Measurements from ENCODE around the gene RNPEP. TPM values are rescaled to one million over a fixed set of nuclear protein-coding genes. Genes with fewer than 3 reads are reported as not detected.
A peak's percentile ranks its signal among the peaks of the same experiment; 100 is the strongest.

RNPEP gene
- total RNA-seq, 1 experiment from 2014 or later = 108 TPM

GRCh38 chr1:201954263-201955008 lies 28.0 kb upstream of the RNPEP start:
- Histone ChIP-seq H3K27me3 (ENCODE audit: insufficient read depth, low read depth) (no peaks in the 10 kb centered on the region), H3K9me3 (ENCODE audit: insufficient read depth, low read depth) (no peaks in the 10 kb centered on the region), H3K36me3 (ENCODE audit: low read depth) (peaks cover 18% of the 10 kb centered on the region), H3K79me2 (ENCODE audit: low read depth) (peaks cover 46% of the 10 kb centered on the region), H3K27ac (peak overlapping the region; percentile 83), H3F3A (ENCODE audit: insufficient read depth, low read depth) (peaks cover 16% of the 10 kb centered on the region; the same call in 1 of the 2 replicates), H3K9me2 (ENCODE audit: insufficient read depth) (no peaks in the 10 kb centered on the region), H3K4me2 (peak overlapping the region; percentile 70), H3K4me1 (replicated peaks; ENCODE audit: insufficient read depth) (peaks cover 10% of the 10 kb centered on the region; the same call in 1 of the 2 replicates), H3K4me3 (peak overlapping the region; percentile 92), H4K20me1 (ENCODE audit: insufficient read depth) (peaks cover 5% of the 10 kb centered on the region; the same call in 1 of the 2 replicates), H2AFZ (peak overlapping the region; percentile 81)
- ChIA-PET POLR2A (ENCODE audit: unreplicated experiment) (interaction anchor here (0.6 to 1.0 kb wide), 7 partner anchors 12 to 125 kb away, joined by 3 to 21 read pairs (median 5); partner anchors contain the start of gene ELF3), CTCF (interaction anchor here (0.6 to 1.4 kb wide), 2 partner anchors 37 to 58 kb away, joined by 3 to 11 read pairs; no protein-coding TSS in a partner anchor)
- no peak for DNase-seq
- BruUV-seq (replicated peaks) = TSS peak; percentile 87
- TF ChIP-seq EZH2 (IDR thresholded peaks at IDR 0.05; ENCODE audit: low read depth) (no peak), CTCF (conservative IDR thresholded peaks at IDR 0.05) (no peak)
- intact Hi-C loops (cut with micrococcal nuclease; ENCODE audit: unreplicated experiment) = loop anchor here (1.0 kb wide), 1 partner anchor 57 kb away; no protein-coding TSS in a partner anchor

GRCh38 chr1:201955009-201955728 lies 27.3 kb upstream of the RNPEP start, which contains the start of gene TIMM17A:
Gene TIMM17A, plus strand, starts transcription at chr1:201955503. Its CDS starts 24 bp downstream, at chr1:201955527.
- Histone ChIP-seq H3K27me3 (ENCODE audit: insufficient read depth, low read depth) (no peaks in the 10 kb centered on the region), H4K20me1 (ENCODE audit: insufficient read depth) (peaks cover 5% of the 10 kb centered on the region; the same call in 1 of the 2 replicates), H3K4me1 (replicated peaks; ENCODE audit: insufficient read depth) (peaks cover 10% of the 10 kb centered on the region; the same call in 1 of the 2 replicates), H2AFZ (peak within 1 kb of the TSS; percentile 84), H3F3A (ENCODE audit: insufficient read depth, low read depth) (peaks cover 20% of the 10 kb centered on the region), H3K4me3 (peak within 1 kb of the TSS; percentile 92), H3K4me2 (peak within 1 kb of the TSS; percentile 86), H3K36me3 (ENCODE audit: low read depth) (peaks cover 21% of the 10 kb centered on the region), H3K27ac (peak within 1 kb of the TSS; percentile 83), H3K9me2 (ENCODE audit: insufficient read depth) (no peaks in the 10 kb centered on the region), H3K9me3 (ENCODE audit: insufficient read depth, low read depth) (no peaks in the 10 kb centered on the region), H3K79me2 (ENCODE audit: low read depth) (peaks cover 49% of the 10 kb centered on the region)
- ChIA-PET POLR2A (ENCODE audit: unreplicated experiment) (interaction anchor here (0.6 to 1.0 kb wide), 5 partner anchors 13 to 126 kb away, joined by 3 to 8 read pairs (median 5); no protein-coding TSS in a partner anchor), CTCF (interaction anchor here (0.6 kb wide), 2 partner anchors 59 to 68 kb away, joined by 3 read pairs; no protein-coding TSS in a partner anchor)
- intact Hi-C loops (cut with micrococcal nuclease; ENCODE audit: unreplicated experiment) = loop anchor here (1.0 kb wide), 1 partner anchor 58 kb away; no protein-coding TSS in a partner anchor
- TF ChIP-seq EZH2 (IDR thresholded peaks at IDR 0.05; ENCODE audit: low read depth) = no peak
- TF ChIP-seq CTCF (conservative IDR thresholded peaks at IDR 0.05) = no peak
- DNase-seq = peak; percentile 95
- no TSS peak for BruUV-seq (replicated peaks)

- H3K27me3 ChIP-seq (ENCODE audit: insufficient read depth, low read depth) = no peaks in the 10 kb centered on the region
- intact Hi-C loops (cut with micrococcal nuclease; ENCODE audit: unreplicated experiment) = loop anchor here (1.0 kb wide), 1 partner anchor 58 kb away; no protein-coding TSS in a partner anchor
- BruUV-seq (replicated peaks) = TSS peak; percentile 65
- no peaks in the 10 kb centered on the region for H3K9me2 ChIP-seq (ENCODE audit: insufficient read depth)
- peaks cover 54% of the 10 kb centered on the region for H3K79me2 ChIP-seq (ENCODE audit: low read depth)
- H3K36me3 ChIP-seq (ENCODE audit: low read depth) = peaks cover 26% of the 10 kb centered on the region
- ChIA-PET CTCF (interaction anchor here (0.6 kb wide), 1 partner anchor 69 kb away, joined by 3 read pairs; no protein-coding TSS in a partner anchor), POLR2A (ENCODE audit: unreplicated experiment) (interaction anchor here (0.6 to 1.0 kb wide), 3 partner anchors 14 to 92 kb away, joined by 3 to 8 read pairs (median 6); no protein-coding TSS in a partner anchor)
- H4K20me1 ChIP-seq (ENCODE audit: insufficient read depth) = peaks cover 7% of the 10 kb centered on the region; the same call in 1 of the 2 replicates
- H3F3A ChIP-seq (ENCODE audit: insufficient read depth, low read depth) = peaks cover 24% of the 10 kb centered on the region
- no peak for DNase-seq
- H2AFZ ChIP-seq = peak overlapping the region; percentile 84
- H3K4me1 ChIP-seq (replicated peaks; ENCODE audit: insufficient read depth) = peaks cover 10% of the 10 kb centered on the region; the same call in 1 of the 2 replicates
- H3K4me2 ChIP-seq = peak overlapping the region; percentile 86
- peak overlapping the region; percentile 92 for H3K4me3 ChIP-seq
- H3K27ac ChIP-seq = peak overlapping the region; percentile 83
- no peaks in the 10 kb centered on the region for H3K9me3 ChIP-seq (ENCODE audit: insufficient read depth, low read depth)
- TF ChIP-seq CTCF (conservative IDR thresholded peaks at IDR 0.05) (no peak), EZH2 (IDR thresholded peaks at IDR 0.05; ENCODE audit: low read depth) (no peak)
Observed at GRCh38 chr1:201955729-201956143, 26.7 kb upstream of the RNPEP start.

Measured in PC-9 (cell line).